Esophagus squamous epithelium (tissue), 4 donors: ENCODE measurements around the gene RAD52.

Source experiments
- CTCF ChIP-seq, 6 experiments: fragments of 450-650 bp in 4 of 6; fragments of 200-600 bp in 2 of 6; sonication (generic) in 2 of 6; IDR thresholded peaks; one replicate each; pipeline ENCODE4 v1.5.1; 2016 to 2019; ENCODE audit warnings: antibody characterized with exemption in 6 of 6, mild to moderate bottlenecking in 4 of 6, moderate library complexity in 4 of 6
- POLR2A ChIP-seq, 4 donors: fragments of 450-650 bp; IDR thresholded peaks; one replicate each; pipeline ENCODE4 v1.6.1; 2017; ENCODE audit warnings: antibody characterized with exemption in 4 of 4, mild to moderate bottlenecking in 4 of 4, moderate library complexity in 3 of 4

GRCh38 chr12:913919-914698, 35.4 kb downstream of the RAD52 start:
- no peak for TF ChIP-seq POLR2A (IDR thresholded peaks at IDR 0.05)
- TF ChIP-seq CTCF (IDR thresholded peaks at IDR 0.05), result no peak
